Measurements from ENCODE around the gene TSGA10IP.

TSGA10IP gene

DNA sequence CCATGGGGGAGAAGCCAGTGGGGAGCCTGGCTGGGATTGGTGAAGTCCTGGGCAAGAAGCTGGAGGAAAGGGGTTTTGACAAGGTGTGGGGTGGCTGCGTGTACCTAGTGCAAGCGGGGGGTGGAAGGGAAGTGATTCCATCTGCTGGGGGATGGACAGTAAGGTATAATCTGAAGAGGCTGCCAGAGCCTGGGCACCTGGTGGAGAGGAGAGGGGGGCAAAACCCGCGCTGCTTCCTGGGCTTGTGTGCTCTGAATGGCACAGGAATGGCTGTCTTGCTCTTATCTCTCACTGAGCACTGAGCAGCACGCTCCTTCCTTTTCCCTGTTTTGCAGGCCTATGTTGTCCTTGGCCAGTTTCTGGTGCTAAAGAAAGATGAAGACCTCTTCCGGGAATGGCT is 58.0 kb downstream of the TSGA10IP start:
- no peak for DNase-seq

GRCh38 chr11:66004186-66004585 is 58.9 kb downstream of the TSGA10IP start:
- no peak for DNase-seq

DNA sequence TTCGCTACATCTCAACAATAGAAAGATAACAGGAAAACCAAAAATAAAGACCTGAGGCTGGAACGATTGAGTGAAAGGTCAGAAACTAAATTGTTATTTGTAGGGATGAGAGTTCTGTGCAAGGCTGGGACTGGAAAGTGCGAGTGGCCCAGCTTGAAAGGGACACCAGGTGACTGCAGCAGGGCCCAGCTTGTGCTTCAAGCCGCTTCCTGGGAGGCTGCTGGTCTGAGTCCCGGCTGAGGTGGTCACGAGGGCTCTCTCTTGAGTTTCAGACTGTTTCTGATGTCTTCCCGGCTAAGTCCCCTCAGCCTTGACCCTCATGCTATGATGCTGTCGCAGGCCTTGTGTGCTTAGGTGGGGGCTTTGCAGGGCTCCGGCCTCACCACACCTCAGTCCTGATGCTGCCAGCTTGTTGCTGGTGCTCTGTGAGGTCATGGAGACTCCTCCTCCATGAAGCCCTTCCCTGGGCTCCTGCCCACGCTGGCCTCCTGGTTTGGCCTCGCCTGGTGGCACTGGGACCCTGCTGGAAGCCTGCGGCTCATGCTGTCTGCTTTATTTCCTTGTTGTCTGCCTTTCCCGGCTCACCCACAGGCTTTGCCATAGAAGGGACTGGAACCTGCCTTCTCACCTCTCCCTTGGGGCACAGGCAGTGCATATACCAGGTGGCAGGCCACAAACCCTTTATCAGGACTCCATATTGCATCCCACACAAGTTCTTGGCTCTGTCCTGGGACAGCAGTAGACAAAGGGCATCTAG is 61.0 kb downstream of the TSGA10IP start:
- DNase-seq, result no peak

- no peak for DNase-seq
Observed at GRCh38 chr11:66006891-66007176, 61.6 kb downstream of the TSGA10IP start.

DNA sequence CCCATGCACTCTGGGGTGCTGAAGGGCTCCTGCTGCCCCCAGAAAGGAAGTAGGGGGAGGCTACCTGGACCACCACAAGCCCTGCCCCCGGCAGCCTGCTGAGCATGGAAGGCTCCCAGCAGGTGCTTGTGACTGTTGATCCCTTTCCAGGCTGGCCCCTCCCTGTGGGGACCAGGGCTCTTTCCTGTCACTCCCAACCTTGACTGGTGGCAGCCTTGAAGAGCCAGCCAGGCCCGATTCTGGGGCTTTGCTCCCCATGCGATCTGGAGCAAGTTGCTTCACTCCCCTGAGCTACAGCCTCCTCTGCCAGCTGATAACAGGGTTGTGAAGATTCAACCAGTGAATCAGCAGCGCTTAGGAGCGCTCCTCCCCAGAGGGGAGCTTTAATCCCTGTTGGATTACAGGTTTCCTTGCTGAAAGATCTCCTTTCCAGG is 61.9 kb downstream of the TSGA10IP start:
- no peak for DNase-seq

DNA sequence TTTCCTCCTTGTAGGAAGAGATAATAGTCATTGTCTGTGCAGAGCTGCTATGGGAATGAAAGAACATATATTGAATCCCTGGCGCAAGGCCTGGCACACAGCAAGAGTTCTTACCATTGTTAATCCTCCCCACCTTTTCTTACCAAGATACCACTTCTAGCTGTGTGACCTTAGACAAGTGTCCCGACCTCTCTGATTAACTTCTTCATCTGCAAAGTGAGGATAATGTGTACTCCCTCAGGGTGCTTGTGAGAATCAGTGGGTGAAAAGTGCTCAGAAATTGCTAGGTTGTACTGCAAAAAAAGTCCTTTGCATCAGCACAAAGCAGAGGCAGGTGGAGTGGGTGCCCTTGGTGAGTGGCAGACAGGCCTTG is 62.8 kb downstream of the TSGA10IP start:
- DNase-seq, result no peak

GRCh38 chr11:66008468-66009101 is 63.3 kb downstream of the TSGA10IP start:
- no peak for DNase-seq

Measured in hypothalamus (tissue), 51 donors.